T-helper 22 cell (primary cell): ENCODE data around the gene CTSZ.
"Not testable (repeated sequence)": the region's sequence is repeated elsewhere in the genome, so short reads cannot be mapped to it uniquely, and the experiment has no call there.

Experiments
- DNase-seq: peaks from one replicate; pipeline ENCODE4 v3.0.0-alpha.2; 2020; ENCODE audit warnings: low read depth

Gene CTSZ

DNA sequence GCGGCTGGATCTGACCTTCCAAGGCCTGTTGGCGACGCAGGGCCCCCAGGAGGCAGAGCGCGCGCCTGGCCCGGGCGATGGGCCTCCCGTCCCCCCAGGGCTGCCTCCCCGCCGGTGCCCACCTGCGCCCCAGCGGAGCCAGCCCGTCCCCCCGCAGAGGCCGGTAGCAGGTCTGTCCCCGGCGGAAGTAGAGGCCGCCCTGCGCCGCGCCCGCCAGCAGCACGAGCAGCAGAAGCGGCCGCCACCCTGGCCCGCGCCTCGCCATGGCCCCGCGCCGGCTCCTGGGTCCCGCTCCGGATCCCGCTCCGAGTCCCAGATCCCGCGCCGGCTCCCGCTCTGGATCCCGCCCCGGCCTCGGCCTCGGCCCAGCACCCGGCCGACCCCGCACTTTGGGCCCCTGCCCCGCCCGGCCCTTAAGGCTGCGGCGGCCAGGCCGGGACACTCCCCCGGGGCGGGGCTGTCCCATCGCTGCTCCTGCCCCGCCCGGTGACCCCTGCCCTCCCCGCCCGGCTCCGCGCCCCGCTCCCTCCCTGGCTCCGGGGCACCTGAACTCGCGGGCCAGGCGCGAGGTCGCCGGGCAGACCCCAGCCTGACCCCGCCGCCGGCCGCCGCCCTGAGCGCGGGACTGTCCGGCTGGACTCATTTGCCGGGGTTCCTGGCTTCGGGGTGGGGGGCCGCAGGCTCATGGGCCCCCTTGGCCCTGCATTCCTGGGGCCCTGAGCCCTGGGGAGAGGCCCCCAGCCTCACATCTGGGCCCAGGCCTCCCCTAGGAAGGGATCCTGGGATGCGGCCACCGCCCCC lies at the start of gene CTSZ:
Gene CTSZ, minus strand, starts transcription at position 391 of the 801 bp plus-strand sequence. Its CDS starts 126 bp downstream, at position 265.
- DNase-seq = peak; percentile 23

DNA sequence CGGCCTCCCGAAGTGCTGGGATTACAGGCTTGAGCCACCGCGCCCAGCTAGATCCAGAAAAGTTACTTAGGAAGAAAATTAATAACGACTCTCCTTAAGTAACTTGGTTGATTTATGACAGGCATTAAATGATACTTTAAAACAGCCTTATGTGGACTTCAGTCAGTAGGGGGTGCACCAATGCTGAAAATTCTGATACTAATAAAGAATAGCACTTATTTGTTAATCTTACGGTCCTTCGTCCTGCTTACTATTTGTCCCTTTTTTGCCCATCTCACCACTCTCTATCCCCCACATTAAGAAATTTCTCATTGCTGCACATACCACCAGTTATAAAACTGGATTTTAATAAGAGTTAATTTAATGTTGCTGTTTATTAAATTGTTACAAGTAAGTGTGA lies 48.2 kb upstream of the CTSZ start:
- no peak for DNase-seq

DNA sequence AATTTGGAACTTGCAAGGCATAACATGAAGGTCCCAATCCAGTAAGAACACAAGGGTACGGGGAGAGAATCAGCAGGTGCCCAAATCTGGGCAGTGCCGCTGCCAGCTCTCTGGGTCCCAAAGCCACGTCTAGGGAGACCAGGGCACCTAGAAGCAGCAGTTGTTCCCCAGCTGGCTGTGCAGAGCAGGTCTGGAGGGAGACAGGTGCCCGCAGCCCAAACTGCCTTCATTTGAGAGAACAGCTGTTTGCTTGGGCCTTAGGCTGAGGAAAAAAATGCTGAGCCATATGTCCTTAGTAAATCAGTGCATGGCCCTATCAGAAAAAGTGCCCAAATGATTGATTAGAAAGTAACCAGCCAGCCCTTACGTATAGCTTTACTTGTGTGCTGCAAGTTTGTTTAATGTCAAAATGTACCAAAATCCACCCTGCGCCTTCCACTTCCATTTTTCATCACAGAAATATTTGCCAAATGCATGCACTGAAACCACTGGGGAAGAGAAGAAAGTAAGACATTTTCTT lies 44.7 kb upstream of the CTSZ start:
- no peak for DNase-seq

- no peak for DNase-seq
Observed at GRCh38 chr20:59050437-59050836, 43.4 kb upstream of the CTSZ start.

GRCh38 chr20:59048681-59049030 lies 41.6 kb upstream of the CTSZ start:
- no peak for DNase-seq

- DNase-seq = no peak
Observed at GRCh38 chr20:59047938-59048680, 41.1 kb upstream of the CTSZ start.

GRCh38 chr20:59046862-59047261 lies 39.8 kb upstream of the CTSZ start:
- no peak for DNase-seq

GRCh38 chr20:59044796-59045195 lies 37.7 kb upstream of the CTSZ start:
- DNase-seq = no peak

- DNase-seq = no peak
Observed at GRCh38 chr20:59044295-59044694, 37.2 kb upstream of the CTSZ start.

DNA sequence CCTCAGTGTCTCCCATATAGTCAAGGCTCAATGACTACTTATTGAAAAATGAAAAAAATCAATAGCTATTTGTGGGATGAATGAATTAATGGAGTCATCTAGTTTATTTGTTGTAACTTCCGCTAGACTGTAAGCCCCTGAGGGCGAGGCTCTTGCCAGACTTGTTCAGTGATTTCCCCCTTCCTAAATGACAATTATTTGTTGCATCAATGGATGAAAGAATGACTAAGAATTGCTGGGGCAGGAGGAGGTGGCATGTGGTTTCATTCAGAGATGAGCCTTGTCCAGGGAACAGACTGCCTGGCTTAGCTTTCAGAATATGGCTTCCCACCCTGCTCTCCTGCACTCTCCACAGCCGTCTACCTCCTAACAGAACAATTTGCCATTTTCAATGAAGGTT lies 36.6 kb upstream of the CTSZ start:
- no peak for DNase-seq

GRCh38 chr20:59042796-59043631 lies 36.0 kb upstream of the CTSZ start:
- peak; percentile 87 for DNase-seq

- DNase-seq = no peak
Observed at GRCh38 chr20:59042151-59042795, 35.2 kb upstream of the CTSZ start, which contains the start of gene PRELID3B. PRELID3B (minus strand) TSS chr20:59042786; CDS start chr20:59042730, 56 bp downstream.

DNA sequence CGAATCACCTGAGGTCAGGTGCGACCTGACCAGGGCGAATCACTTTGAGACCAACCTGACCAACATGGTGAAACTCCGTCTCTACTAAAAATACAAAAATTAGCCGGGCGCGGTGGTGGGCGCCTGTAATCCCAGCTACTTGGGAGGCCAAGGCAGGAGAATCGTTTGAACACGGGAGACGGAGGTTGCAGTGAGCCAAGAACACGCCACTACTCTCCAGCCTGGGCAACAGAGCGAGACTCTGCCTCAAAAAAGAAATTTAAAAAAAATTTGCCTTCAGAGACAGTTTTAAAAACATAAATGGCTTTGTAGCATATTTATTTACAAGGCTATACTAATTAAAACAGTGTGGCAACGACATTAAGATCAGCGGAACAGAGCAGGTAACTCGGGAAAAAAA lies 34.4 kb upstream of the CTSZ start:
- not testable (repeated sequence) for DNase-seq

GRCh38 chr20:59040667-59041066 lies 33.6 kb upstream of the CTSZ start:
- DNase-seq = no peak

DNA sequence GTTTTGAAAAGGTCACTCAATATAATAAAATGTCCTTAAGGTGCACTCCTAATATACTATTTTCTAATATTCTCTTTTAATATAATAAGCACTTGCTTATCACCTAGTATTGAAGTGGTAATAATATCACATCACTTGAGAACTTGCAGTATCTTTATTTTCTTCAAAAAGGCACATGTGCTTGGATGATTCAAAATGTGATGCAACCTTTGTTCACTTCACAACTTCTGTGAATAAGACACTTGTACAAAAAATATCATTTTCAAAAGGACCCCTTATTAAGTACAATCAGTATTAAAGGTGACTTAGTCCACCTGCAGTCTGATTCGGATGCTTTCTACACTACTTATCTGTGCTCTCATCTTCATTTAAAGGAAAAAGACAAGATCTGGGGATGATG lies 32.2 kb upstream of the CTSZ start:
- DNase-seq = no peak

DNA sequence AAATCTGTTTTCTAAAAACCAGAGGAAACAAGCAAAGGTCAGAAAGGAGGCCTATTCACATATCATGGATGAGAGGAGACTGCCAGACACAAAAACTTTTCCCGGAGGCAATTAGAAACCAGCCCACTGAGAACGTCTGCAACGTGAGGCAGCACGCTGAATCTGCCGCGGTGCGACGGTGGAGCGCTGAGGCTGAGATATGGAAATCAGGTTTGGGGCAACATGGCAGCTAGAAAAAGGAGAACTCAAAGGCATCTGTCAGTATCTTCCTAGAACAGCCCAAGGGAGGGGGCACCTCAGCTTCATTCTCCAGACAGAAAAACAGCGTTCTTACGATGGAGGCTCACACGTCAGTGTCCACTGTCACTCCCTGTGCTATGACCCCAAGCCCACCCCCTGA lies 30.3 kb upstream of the CTSZ start:
- no peak for DNase-seq

DNA sequence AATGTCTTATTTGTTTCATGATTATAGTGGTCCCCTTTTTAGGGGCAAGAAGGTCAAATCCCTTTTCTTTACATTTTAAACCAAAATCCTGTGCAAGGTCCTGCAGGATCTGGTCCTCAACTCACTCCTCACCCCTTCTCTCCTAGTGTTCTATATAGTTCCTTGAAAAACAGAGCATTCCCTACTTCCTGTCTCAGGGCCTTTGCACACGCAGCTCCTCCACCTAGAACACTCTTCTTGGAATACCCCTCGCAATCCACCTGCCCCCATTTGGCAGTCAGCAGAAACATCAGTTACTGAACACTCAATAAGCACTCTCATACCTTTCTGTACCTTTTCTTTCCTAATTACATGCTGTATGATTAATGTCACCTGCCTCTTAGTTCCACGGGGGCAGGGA lies 28.3 kb upstream of the CTSZ start:
- no peak for DNase-seq

DNA sequence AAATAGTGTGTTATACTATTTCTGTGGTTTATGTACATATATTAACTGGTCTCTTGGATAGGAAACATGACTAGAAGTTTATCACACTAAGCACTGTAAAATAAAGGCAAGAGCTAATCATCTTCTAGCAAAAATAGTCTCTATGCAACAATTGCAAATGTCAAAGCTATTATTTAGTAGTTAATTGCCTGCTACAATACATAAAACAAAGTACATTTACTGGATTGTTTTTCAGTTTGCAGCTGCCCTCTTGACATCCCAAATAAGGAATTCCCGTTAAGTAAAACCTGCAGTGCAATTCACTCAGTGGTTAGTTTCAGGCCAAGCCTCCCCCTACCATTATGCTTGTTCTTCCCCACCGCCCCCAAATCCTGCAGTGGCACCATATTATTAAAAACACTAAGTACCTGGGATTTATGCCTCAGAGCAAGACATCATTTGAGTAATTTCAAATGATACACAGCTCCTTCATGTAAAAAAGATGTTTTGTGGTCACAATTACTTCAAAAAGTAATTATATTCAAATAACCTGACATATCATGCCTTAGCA lies 26.6 kb upstream of the CTSZ start:
- no peak for DNase-seq

DNA sequence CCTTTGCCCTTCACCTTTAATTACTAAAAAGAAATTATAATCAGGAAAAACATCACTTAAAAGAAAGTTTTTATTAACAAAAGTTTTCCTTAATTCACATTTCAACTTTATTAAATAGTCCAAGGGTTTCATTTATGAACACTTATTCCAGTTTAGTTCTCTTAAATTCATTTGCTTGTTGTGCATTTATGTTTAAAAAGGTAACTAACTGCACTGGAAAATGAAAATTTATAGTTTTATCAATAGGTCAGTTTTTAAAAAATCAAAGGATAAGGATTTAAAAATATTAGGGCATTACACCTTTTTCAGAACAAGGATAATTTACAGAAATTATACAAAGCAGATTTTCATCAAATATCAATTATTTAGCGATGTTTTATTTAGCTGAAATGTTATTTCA lies 26.0 kb upstream of the CTSZ start:
- no peak for DNase-seq

GRCh38 chr20:59032713-59033059 lies 25.6 kb upstream of the CTSZ start:
- no peak for DNase-seq

DNA sequence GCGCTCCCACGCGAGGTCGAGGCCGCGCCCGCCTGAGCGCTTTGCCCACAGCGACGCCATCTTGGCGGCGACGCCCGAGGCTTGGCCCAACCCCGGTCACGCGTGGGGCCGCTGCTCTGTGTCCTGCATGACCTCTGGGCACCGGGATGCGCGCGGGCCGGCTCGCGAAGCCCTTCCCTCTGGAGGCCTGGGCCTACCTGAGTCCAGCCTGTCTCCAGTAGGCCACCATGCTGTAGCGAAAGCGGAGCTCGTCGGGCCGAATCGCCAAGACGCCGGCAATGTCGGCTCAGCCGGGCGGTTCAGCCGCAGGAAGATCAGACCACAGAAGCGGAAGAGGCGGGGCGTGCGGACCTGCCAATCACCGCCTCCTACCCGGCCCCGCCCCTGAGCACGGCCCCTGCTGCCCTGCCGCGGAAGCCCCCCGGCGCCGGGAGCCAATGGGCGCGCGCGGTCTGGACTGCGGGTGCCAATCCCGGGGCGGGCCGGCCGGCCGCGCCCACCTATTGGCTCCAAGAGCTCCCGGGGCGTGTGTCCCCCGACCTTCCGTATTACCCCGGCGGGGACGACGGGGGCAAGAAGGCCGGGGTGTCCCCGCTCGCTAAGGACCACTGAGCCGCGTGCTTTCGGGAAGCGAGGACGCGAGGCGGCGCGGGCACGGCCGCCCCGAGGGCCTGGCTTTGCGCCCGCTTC lies 25.1 kb upstream of the CTSZ start, which contains the start of gene ATP5F1E:
Gene ATP5F1E, minus strand, starts transcription at position 313 of the 690 bp plus-strand sequence. Its CDS starts 84 bp downstream, at position 229.
- DNase-seq = peak; percentile 96
